Natural killer cell (primary cell): ENCODE results near the gene ALOX12. TPM values are rescaled to one million over a fixed set of nuclear protein-coding genes. Genes with fewer than 3 reads are reported as not detected.

ENCODE experiments used
- ATAC-seq, 3 donors: fragments of 150-1000 bp in 2 of 3; fragments of 200-7000 bp in 1 of 3; cut with Tn5 transposase; 1 replicate in 1 of 3; 2 replicates in 2 of 3; pipeline ENCODE4 v1.10.0; 2021; ENCODE audit warnings: mild to moderate bottlenecking in 2 of 3, moderate library complexity in 2 of 3
- DNase-seq, 2 donors: peaks; one replicate each; pipeline versions ENCODE4 v3.0.0 to v3.0.0-alpha.2; 2013 to 2021; ENCODE audit warnings: mixed read lengths in 1 of 2
- H3K27ac ChIP-seq: one replicate; pipeline ENCODE4 v1.5.1; 2013; ENCODE audit warnings: mild to moderate bottlenecking, low read length
- H3K27me3 ChIP-seq: one replicate; pipeline ENCODE4 v1.6.1; 2013; ENCODE audit warnings: low read length; ENCODE audit not compliant: control insufficient read depth, insufficient read depth
- H3K36me3 ChIP-seq: one replicate; pipeline ENCODE4 v1.6.1; 2013; ENCODE audit warnings: low read length; ENCODE audit not compliant: control insufficient read depth, insufficient read depth
- H3K4me1 ChIP-seq: one replicate; pipeline ENCODE4 v1.6.1; 2013; ENCODE audit warnings: low read length; ENCODE audit not compliant: control insufficient read depth, insufficient read depth
- H3K4me3 ChIP-seq: one replicate; pipeline ENCODE4 v1.5.1; 2013; ENCODE audit warnings: low read length
- H3K9me3 ChIP-seq: one replicate; pipeline ENCODE4 v1.6.1; 2013; ENCODE audit warnings: low read length; ENCODE audit not compliant: control insufficient read depth, insufficient read depth
- H3K27ac Mint-ChIP-seq, 2 donors: one replicate each; pipeline ENCODE4 v1.8.0; 2022; ENCODE audit warnings: mild to moderate bottlenecking in 2 of 2, mixed read lengths in 2 of 2, moderate library complexity in 1 of 2
- H3K27me3 Mint-ChIP-seq, 2 donors: one replicate each; pipeline ENCODE4 v1.8.0; 2022; ENCODE audit warnings: low read depth in 2 of 2, mixed read lengths in 2 of 2
- H3K36me3 Mint-ChIP-seq: one replicate; pipeline ENCODE4 v1.8.0; 2022; ENCODE audit warnings: mixed read lengths
- H3K4me1 Mint-ChIP-seq, 2 donors: one replicate each; pipeline ENCODE4 v1.8.0; 2022; ENCODE audit warnings: mixed read lengths in 2 of 2
- H3K4me3 Mint-ChIP-seq: one replicate; pipeline ENCODE4 v1.8.0; 2022; ENCODE audit warnings: mild to moderate bottlenecking, moderate library complexity, mixed read lengths
- H3K9me3 Mint-ChIP-seq, 2 donors: one replicate each; pipeline ENCODE4 v1.8.0; 2022; ENCODE audit warnings: mixed read lengths in 2 of 2
- WGBS: methylation state at CpG from one replicate; pipeline ENCODE4 v1.1.7; 2013; ENCODE audit warnings: missing lambda C conversion rate; ENCODE audit not compliant: insufficient coverage; 5-methylcytosine and 5-hydroxymethylcytosine counted together
- intact Hi-C: fragments of 100-400 bp; cut with micrococcal nuclease; formaldehyde crosslinking; loops from one replicate; pipeline ENCODE4 v1.14.2; 2022
- total RNA-seq, 4 donors: library from RNA; stranded (reverse); fragments of 120-200 nt in 1 of 4; gene quantifications; one replicate each; pipeline versions ENCODE4 v1.2.3 to v1.2.4, GENCODE V29; 2013 to 2022
- TF ChIP-seq, protein P1 (sequence below): fragments of 200-600 bp; IDR thresholded peaks from one replicate; pipeline ENCODE4 v1.8.0; 2022; ENCODE audit warnings: antibody characterized with exemption

Gene ALOX12
- total RNA-seq, 3 donors from 2014 or later (not counting 1 experiment from before 2014, with no cell fraction given), result 0.77 to 2.4 (median 1.3) TPM

DNA sequence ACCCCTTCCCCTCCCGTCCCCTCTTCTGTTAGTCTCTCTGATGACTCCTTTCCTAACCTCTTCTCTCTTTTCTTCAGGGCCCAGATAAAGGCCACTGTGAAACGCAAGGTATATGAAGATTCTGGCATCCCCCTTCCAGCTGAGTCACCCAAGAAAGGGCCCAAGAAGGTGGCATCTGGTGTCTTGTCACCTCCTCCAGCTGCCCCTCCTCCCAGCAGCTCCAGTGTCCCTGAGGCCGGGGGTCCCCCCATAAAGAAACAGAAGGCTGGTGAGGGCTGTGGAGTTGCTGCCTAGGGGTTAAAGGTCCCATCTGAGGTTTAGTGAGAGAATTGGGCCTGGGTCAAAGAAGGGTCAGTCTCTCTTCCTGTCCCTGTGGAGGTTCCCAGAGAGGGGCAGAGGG, 20.6 kb downstream of the ALOX12 start:
- intact Hi-C loops, result loop anchor here (10.0 kb wide), 2 partner anchors 262 to 668 kb away; partner anchors contain the start of genes TP53, WRAP53 and XAF1
- H3K4me3 ChIP-seq, result no peak overlapping the region
- no peaks in the 10 kb centered on the region for H3K9me3 ChIP-seq
- 83% methylated on average over 2 of the region's 3 CpGs for WGBS
- Mint-ChIP-seq H3K36me3 (no peaks in the 10 kb centered on the region), H3K27ac (peak overlapping the region; percentile 96 to 100), H3K4me1 (peaks cover 73 to 82% of the 10 kb centered on the region in 2 donors), H3K9me3 (no peaks in the 10 kb centered on the region), H3K4me3 (peak overlapping the region; percentile 90), H3K27me3 (no peaks in the 10 kb centered on the region)
- TF ChIP-seq, protein P1, sequence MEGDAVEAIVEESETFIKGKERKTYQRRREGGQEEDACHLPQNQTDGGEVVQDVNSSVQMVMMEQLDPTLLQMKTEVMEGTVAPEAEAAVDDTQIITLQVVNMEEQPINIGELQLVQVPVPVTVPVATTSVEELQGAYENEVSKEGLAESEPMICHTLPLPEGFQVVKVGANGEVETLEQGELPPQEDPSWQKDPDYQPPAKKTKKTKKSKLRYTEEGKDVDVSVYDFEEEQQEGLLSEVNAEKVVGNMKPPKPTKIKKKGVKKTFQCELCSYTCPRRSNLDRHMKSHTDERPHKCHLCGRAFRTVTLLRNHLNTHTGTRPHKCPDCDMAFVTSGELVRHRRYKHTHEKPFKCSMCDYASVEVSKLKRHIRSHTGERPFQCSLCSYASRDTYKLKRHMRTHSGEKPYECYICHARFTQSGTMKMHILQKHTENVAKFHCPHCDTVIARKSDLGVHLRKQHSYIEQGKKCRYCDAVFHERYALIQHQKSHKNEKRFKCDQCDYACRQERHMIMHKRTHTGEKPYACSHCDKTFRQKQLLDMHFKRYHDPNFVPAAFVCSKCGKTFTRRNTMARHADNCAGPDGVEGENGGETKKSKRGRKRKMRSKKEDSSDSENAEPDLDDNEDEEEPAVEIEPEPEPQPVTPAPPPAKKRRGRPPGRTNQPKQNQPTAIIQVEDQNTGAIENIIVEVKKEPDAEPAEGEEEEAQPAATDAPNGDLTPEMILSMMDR, result no peak
- H3K36me3 ChIP-seq, result peaks cover 8% of the 10 kb centered on the region
- H3K27me3 ChIP-seq, result no peaks in the 10 kb centered on the region
- ATAC-seq (no peak), DNase-seq (no peak)
- H3K4me1 ChIP-seq, result peaks cover 63% of the 10 kb centered on the region
- peak overlapping the region; percentile 97 for H3K27ac ChIP-seq

DNA sequence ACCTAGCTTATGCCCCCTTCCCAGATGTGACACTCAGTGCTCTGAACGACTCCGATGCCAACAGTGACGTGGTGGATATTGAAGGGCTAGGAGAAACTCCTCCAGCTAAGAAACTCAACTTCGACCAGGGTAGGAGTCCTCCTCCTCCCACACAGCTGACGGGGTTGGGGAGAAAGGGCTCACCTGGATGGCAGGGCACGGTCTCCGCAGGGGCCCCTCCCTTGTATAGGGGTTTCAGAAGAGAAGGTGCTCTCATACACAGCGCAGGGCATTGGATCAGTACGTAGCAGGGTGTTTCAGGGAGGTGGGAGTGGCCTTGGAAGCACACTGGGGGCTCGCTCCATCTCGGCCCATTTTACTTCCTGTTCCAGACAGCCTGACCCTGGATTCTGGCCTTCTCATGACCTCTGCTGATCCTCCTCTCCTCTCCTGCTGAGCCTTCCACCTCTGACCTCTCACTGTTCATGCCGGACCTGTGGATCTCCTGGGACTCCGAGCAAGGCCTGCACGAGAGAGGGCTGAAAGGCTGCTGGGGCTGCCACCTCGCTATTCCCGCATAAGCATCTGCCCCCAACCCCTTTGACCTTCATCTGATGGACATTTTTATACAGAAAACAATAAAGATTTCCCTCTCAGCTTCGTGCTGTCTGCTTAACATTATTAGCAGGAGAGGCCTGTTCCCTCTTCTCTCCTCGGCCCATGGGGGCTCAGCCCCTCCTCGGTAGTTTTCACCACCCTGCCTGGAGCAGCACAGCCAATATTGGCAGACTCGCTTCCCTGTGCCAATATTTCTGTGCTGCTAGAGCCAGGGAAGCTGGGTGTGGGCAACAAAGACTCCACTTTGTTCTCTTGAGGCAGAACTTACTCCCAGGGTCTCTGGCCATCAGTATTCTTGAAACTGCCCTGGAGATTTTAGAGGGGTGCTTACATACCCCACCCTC, 21.3 kb downstream of the ALOX12 start:
- Mint-ChIP-seq H3K9me3 (no peaks in the 10 kb centered on the region), H3K4me1 (peaks cover 70 to 82% of the 10 kb centered on the region in 2 donors), H3K27ac (peak overlapping the region; percentile 96 to 100), H3K27me3 (no peaks in the 10 kb centered on the region), H3K4me3 (peak overlapping the region; percentile 75), H3K36me3 (no peaks in the 10 kb centered on the region)
- H3K4me3 ChIP-seq, result no peak overlapping the region
- WGBS, result 90% methylated on average over 17 of the region's 20 CpGs
- TF ChIP-seq, protein P1, result no peak
- peaks cover 8% of the 10 kb centered on the region for H3K36me3 ChIP-seq
- H3K4me1 ChIP-seq, result peaks cover 66% of the 10 kb centered on the region
- no peaks in the 10 kb centered on the region for H3K27me3 ChIP-seq
- ATAC-seq (no peak), DNase-seq (no peak)
- intact Hi-C loops, result loop anchor here (10.0 kb wide), 2 partner anchors 262 to 668 kb away; partner anchors contain the start of genes TP53, WRAP53 and XAF1
- no peaks in the 10 kb centered on the region for H3K9me3 ChIP-seq
- H3K27ac ChIP-seq, result no peak overlapping the region

DNA sequence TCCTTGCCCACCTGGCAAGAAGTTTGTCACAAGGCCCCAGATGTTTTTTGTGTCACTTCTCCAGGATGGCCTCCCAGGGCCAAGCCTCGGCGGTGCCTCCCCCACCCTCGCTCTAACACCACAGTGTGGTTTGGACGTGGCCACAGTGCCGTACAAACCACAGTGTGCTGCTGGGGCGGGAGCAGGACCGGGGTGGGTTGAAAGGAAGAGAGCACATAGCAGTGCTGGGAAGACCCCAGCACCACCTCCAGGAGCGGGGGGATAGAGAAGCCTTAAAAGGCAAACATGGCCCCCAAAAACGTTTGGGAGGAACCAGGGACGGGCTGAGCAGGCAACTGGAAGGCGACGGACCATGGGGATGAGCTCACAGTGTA, 22.0 kb downstream of the ALOX12 start:
- H3K27ac ChIP-seq, result no peak overlapping the region
- Mint-ChIP-seq H3K4me1 (peaks cover 68 to 83% of the 10 kb centered on the region in 2 donors), H3K27ac (peak overlapping the region; percentile 96 to 100)

More for the DNA sequence above, 22.0 kb downstream of the ALOX12 start:
- peaks cover 8% of the 10 kb centered on the region for H3K36me3 ChIP-seq
- no peak for ATAC-seq
- Mint-ChIP-seq H3K27me3 (no peaks in the 10 kb centered on the region), H3K4me3 (peak overlapping the region; percentile 75), H3K36me3 (no peaks in the 10 kb centered on the region), H3K9me3 (no peaks in the 10 kb centered on the region)
- peak in 1 of 2 donors; percentile 52 for DNase-seq
- H3K4me3 ChIP-seq, result no peak overlapping the region
- WGBS, result 26% methylated on average over 12 of the region's 12 CpGs
- no peaks in the 10 kb centered on the region for H3K9me3 ChIP-seq
- H3K4me1 ChIP-seq, result peaks cover 72% of the 10 kb centered on the region
- no peaks in the 10 kb centered on the region for H3K27me3 ChIP-seq
- TF ChIP-seq, protein P1, result no peak
- intact Hi-C loops, result loop anchor here (10.0 kb wide), 2 partner anchors 263 to 667 kb away; partner anchors contain the start of genes TP53, WRAP53 and XAF1
